H9 (cell line): ENCODE results near the gene KCNG1. TPM values are rescaled to one million over a fixed set of nuclear protein-coding genes. Genes with fewer than 3 reads are reported as not detected.

Experiments used
- DNase-seq: peaks from one replicate; pipeline ENCODE4 v3.0.0-alpha.2; 2017
- H2AFZ ChIP-seq: one replicate; pipeline ENCODE4 v1.6.1; 2013; ENCODE audit warnings: mild to moderate bottlenecking, low read length, control low read depth, moderate library complexity
- H2AK5ac ChIP-seq: 2 replicates; pipeline ENCODE4 v1.6.1; 2013; ENCODE audit warnings: low read length, control low read depth, mixed read lengths; ENCODE audit not compliant: insufficient read length
- H2BK120ac ChIP-seq: one replicate; pipeline ENCODE4 v1.6.1; 2013; ENCODE audit warnings: low read depth, mild to moderate bottlenecking, low read length, control low read depth, inconsistent platforms; ENCODE audit not compliant: poor library complexity, severe bottlenecking
- H2BK12ac ChIP-seq: 2 replicates; pipeline ENCODE4 v1.6.1; 2013; ENCODE audit warnings: low read length, control low read depth, mixed read lengths, low read depth; ENCODE audit not compliant: insufficient read length
- H2BK15ac ChIP-seq: 2 replicates; pipeline ENCODE4 v1.6.1; 2013; ENCODE audit warnings: low read depth, low read length, control low read depth
- H2BK20ac ChIP-seq: one replicate; pipeline ENCODE4 v1.6.1; 2013; ENCODE audit warnings: low read depth, mild to moderate bottlenecking, low read length, control low read depth, inconsistent platforms; ENCODE audit not compliant: poor library complexity, severe bottlenecking
- H2BK5ac ChIP-seq: 2 replicates; pipeline ENCODE4 v1.6.1; 2013; ENCODE audit warnings: low read length, control low read depth, mixed read lengths; ENCODE audit not compliant: insufficient read length
- H3K14ac ChIP-seq: 2 replicates; pipeline ENCODE4 v1.6.1; 2013; ENCODE audit warnings: low read length, control low read depth; ENCODE audit not compliant: insufficient read depth
- H3K18ac ChIP-seq: 2 replicates; pipeline ENCODE4 v1.6.1; 2013; ENCODE audit warnings: low read depth, mild to moderate bottlenecking, mixed read lengths, low read length, control low read depth; ENCODE audit not compliant: insufficient read length
- H3K23ac ChIP-seq: 2 replicates; pipeline ENCODE4 v1.6.1; 2013; ENCODE audit warnings: low read length, control low read depth, mixed read lengths, low read depth; ENCODE audit not compliant: insufficient read length
- H3K23me2 ChIP-seq: 2 replicates; pipeline ENCODE4 v1.6.1; 2013; ENCODE audit warnings: low read depth, mild to moderate bottlenecking, mixed read lengths, low read length, control low read depth; ENCODE audit not compliant: insufficient read length, poor library complexity, severe bottlenecking
- H3K27ac ChIP-seq: 2 replicates; pipeline ENCODE4 v1.5.1; 2013; ENCODE audit warnings: low read length, control low read depth, mixed read lengths, low read depth; ENCODE audit not compliant: insufficient read length
- H3K27me3 ChIP-seq: 2 replicates; pipeline ENCODE4 v1.6.1; 2013; ENCODE audit warnings: low read length, control low read depth, inconsistent platforms; ENCODE audit not compliant: insufficient read depth
- H3K4ac ChIP-seq: 2 replicates; pipeline ENCODE4 v1.6.1; 2013; ENCODE audit warnings: low read depth, mild to moderate bottlenecking, control low read depth, inconsistent platforms, low read length, moderate library complexity
- H3K4me1 ChIP-seq: 2 replicates; pipeline ENCODE4 v1.6.1; 2013; ENCODE audit warnings: low read length, control low read depth, inconsistent platforms; ENCODE audit not compliant: insufficient read depth
- H3K4me2 ChIP-seq: 2 replicates; pipeline ENCODE4 v1.6.1; 2013; ENCODE audit warnings: low read length, control low read depth, mixed read lengths; ENCODE audit not compliant: insufficient read length, insufficient read depth
- H3K56ac ChIP-seq: 2 replicates; pipeline ENCODE4 v1.6.1; 2013; ENCODE audit warnings: low read depth, mild to moderate bottlenecking, mixed read lengths, low read length, control low read depth; ENCODE audit not compliant: insufficient read length
- H3K79me1 ChIP-seq: 2 replicates; pipeline ENCODE4 v1.6.1; 2013; ENCODE audit warnings: low read depth, mild to moderate bottlenecking, moderate library complexity, low read length, control low read depth, inconsistent platforms; ENCODE audit not compliant: insufficient read depth, poor library complexity, severe bottlenecking
- H3K79me2 ChIP-seq: 2 replicates; pipeline ENCODE4 v1.6.1; 2013; ENCODE audit warnings: low read length, control low read depth, inconsistent platforms; ENCODE audit not compliant: insufficient read depth
- H3K9ac ChIP-seq: 2 replicates; pipeline ENCODE4 v1.6.1; 2013; ENCODE audit warnings: low read length, control low read depth, mixed read lengths; ENCODE audit not compliant: insufficient read length; ENCODE audit errors: extremely low read depth
- H3K9me3 ChIP-seq: one replicate; pipeline ENCODE4 v1.6.1; 2013; ENCODE audit warnings: low read depth, low read length, inconsistent platforms; ENCODE audit not compliant: control insufficient read depth
- H3T11ph ChIP-seq: one replicate; pipeline ENCODE4 v1.6.1; 2013; ENCODE audit warnings: mild to moderate bottlenecking, low read length, control low read depth, inconsistent platforms
- H4K20me1 ChIP-seq: one replicate; pipeline ENCODE4 v1.6.1; 2013; ENCODE audit not compliant: control insufficient read depth, insufficient read length, insufficient read depth
- H4K5ac ChIP-seq: 2 replicates; pipeline ENCODE4 v1.6.1; 2013; ENCODE audit warnings: low read depth, mild to moderate bottlenecking, mixed read lengths, low read length, control low read depth; ENCODE audit not compliant: insufficient read length
- H4K8ac ChIP-seq: replicated peaks from 2 replicates; pipeline ENCODE4 v1.6.1; 2013; ENCODE audit warnings: low read length, control low read depth, mixed read lengths, low read depth; ENCODE audit not compliant: insufficient read length
- H4K91ac ChIP-seq: 2 replicates; pipeline ENCODE4 v1.6.1; 2013; ENCODE audit warnings: low read depth, mild to moderate bottlenecking, moderate library complexity, mixed read lengths, low read length, control low read depth; ENCODE audit not compliant: insufficient read length
- H3K27ac Mint-ChIP-seq, 3 experiments: 2 replicates in 2 of 3; 3 replicates in 1 of 3; pipeline ENCODE4 v1.8.0; 2020 to 2021; ENCODE audit warnings: mixed read lengths in 3 of 3, mild to moderate bottlenecking in 1 of 3, moderate library complexity in 1 of 3
- H3K27me3 Mint-ChIP-seq: 2 replicates; pipeline ENCODE4 v1.8.0; 2021; ENCODE audit warnings: low read depth, mild to moderate bottlenecking, moderate library complexity, mixed read lengths
- H3K36me3 Mint-ChIP-seq, 3 experiments: 2 replicates in 2 of 3; 3 replicates in 1 of 3; pipeline ENCODE4 v1.8.0; 2020 to 2021; ENCODE audit warnings: low read depth in 3 of 3, mixed read lengths in 3 of 3; ENCODE audit not compliant: insufficient read depth in 1 of 3
- H3K4me1 Mint-ChIP-seq, 2 experiments: 2 replicates each; pipeline ENCODE4 v1.8.0; 2020; ENCODE audit warnings: mixed read lengths in 2 of 2
- H3K4me3 Mint-ChIP-seq, 2 experiments: 2 replicates in 1 of 2; 3 replicates in 1 of 2; pipeline ENCODE4 v1.8.0; 2020 to 2021; ENCODE audit warnings: mild to moderate bottlenecking in 2 of 2, mixed read lengths in 2 of 2, moderate library complexity in 1 of 2
- H3K9me3 Mint-ChIP-seq, 2 experiments: 2 replicates in 1 of 2; 3 replicates in 1 of 2; pipeline ENCODE4 v1.8.0; 2020; ENCODE audit warnings: mild to moderate bottlenecking in 2 of 2, mixed read lengths in 2 of 2, moderate library complexity in 1 of 2
- CTCF ChIP-seq: fragments of 200-600 bp; sonication (generic); conservative IDR thresholded peaks from 3 replicates; pipeline ENCODE4 v1.8.0; 2021; ENCODE audit warnings: antibody characterized with exemption, mild to moderate bottlenecking
- total RNA-seq: library from RNA; stranded (reverse); gene quantifications from 2 replicates; pipeline ENCODE4 v1.2.1, GENCODE V29; 2021

The KCNG1 gene
- total RNA-seq, 1 experiment from 2014 or later, result 13.2 TPM

GRCh38 chr20:50953821-50954220, 69.1 kb downstream of the KCNG1 start:
- Histone ChIP-seq H2BK120ac (no peak overlapping the region), H3K4ac (no peak overlapping the region), H3K9me3 (no peaks in the 10 kb centered on the region), H3K23me2 (peaks cover 4% of the 10 kb centered on the region), H2BK12ac (no peak overlapping the region), H2AFZ (no peak overlapping the region), H2BK5ac (no peak overlapping the region), H3K4me2 (no peak overlapping the region), H3K56ac (no peak overlapping the region), H3K14ac (no peak overlapping the region), H4K20me1 (no peaks in the 10 kb centered on the region), H3K79me2 (peaks cover 19% of the 10 kb centered on the region), H3K23ac (no peak overlapping the region), H3T11ph (no peak overlapping the region), H3K4me1 (peaks cover 2% of the 10 kb centered on the region; the same call in 1 of the 2 replicates), H4K5ac (no peak overlapping the region), H3K27ac (no peak overlapping the region), H3K9ac (no peak overlapping the region), H2AK5ac (no peak overlapping the region), H3K18ac (no peak overlapping the region), H3K27me3 (no peaks in the 10 kb centered on the region), H3K79me1 (peaks cover 3% of the 10 kb centered on the region), H2BK15ac (no peak overlapping the region), H4K91ac (no peak overlapping the region), H2BK20ac (no peak overlapping the region), H4K8ac (no peak overlapping the region)
- no peak for TF ChIP-seq CTCF
- no peak overlapping the region for H3K27ac Mint-ChIP-seq
- H3K9me3 Mint-ChIP-seq, result no peaks in the 10 kb centered on the region; a peak in 1 of 5 replicates
- H3K36me3 Mint-ChIP-seq, result peaks cover 16 to 58% (median 52%) of the 10 kb centered on the region in 3 experiments; a peak in 6 of 7 replicates
- no peaks in the 10 kb centered on the region for H3K27me3 Mint-ChIP-seq
- H3K4me1 Mint-ChIP-seq, result peaks cover 10 to 19% of the 10 kb centered on the region in 2 experiments
- no peak for DNase-seq
- no peak overlapping the region for H3K4me3 Mint-ChIP-seq

Other genes starting within 250 kb of the KCNG1 start
- 16.9 and 21.4 TPM in 2 replicates for gene BCAS4, start 228.0 kb downstream of the KCNG1 start, total RNA-seq
- 143 and 144 TPM in 2 replicates for gene ADNP, start 91.7 kb downstream of the KCNG1 start, total RNA-seq
- gene DPM1, start 64.6 kb downstream of the KCNG1 start, total RNA-seq, result 64.0 TPM in 2 replicates
- gene MOCS3, start 64.3 kb downstream of the KCNG1 start, total RNA-seq, result 8.8 and 9.0 TPM in 2 replicates